H1 (cell line): ENCODE results near the gene PSME4. TPM values are rescaled to one million over a fixed set of nuclear protein-coding genes. Genes with fewer than 3 reads are reported as not detected.

Experiments
- SUZ12 ChIP-seq: fragments of 200-600 bp; sonication (generic); IDR thresholded peaks from 2 replicates; pipeline ENCODE4 v1.6.1; 2012; ENCODE audit warnings: mild to moderate bottlenecking, inconsistent platforms, low read length, moderate library complexity, mixed read lengths
- polyA plus RNA-seq, 7 experiments: library from polyadenylated mRNA; depleted of rRNA in 3 of 7; stranded (reverse) in 5 of 7; unstranded in 2 of 7; fragments of >200 nt in 5 of 7; fragments of 200-250 nt in 2 of 7; gene quantifications; 1 replicate in 5 of 7; 2 replicates in 1 of 7; 4 replicates in 1 of 7; pipeline versions ENCODE4 v1.2.1 to v1.2.3, GENCODE V29; 2011 to 2013; ENCODE audit warnings: missing spikeins in 2 of 7, mixed read lengths in 2 of 7
- total RNA-seq: library from RNA; stranded (reverse); fragmentation: NEBNext Ultra II Directional; extraction: Animal tissue kit (Norgen Biotek cat#: 25700); gene quantifications from 2 replicates; pipeline ENCODE4 v1.2.1, GENCODE V29; 2021
- TF ChIP-seq, protein P1 (sequence below): IDR thresholded peaks from 2 replicates; pipeline ENCODE4 v1.6.1; 2011; ENCODE audit warnings: low read depth, mild to moderate bottlenecking, low read length; ENCODE audit not compliant: insufficient read depth

The PSME4 gene
- total and polyA plus RNA-seq, 2 of the 8 experiments (the other 6 are each of a cell fraction or from before 2014, with no cell fraction given): 42.2 to 116 TPM

GRCh38 chr2:53856272-53856671 lies 114.5 kb downstream of the PSME4 start (continued):
- TF ChIP-seq SUZ12: no peak
- TF ChIP-seq, protein P1, sequence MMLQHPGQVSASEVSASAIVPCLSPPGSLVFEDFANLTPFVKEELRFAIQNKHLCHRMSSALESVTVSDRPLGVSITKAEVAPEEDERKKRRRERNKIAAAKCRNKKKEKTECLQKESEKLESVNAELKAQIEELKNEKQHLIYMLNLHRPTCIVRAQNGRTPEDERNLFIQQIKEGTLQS: no peak
